ENCODE measurements around the gene DUOXA2.

Gene DUOXA2

DNA sequence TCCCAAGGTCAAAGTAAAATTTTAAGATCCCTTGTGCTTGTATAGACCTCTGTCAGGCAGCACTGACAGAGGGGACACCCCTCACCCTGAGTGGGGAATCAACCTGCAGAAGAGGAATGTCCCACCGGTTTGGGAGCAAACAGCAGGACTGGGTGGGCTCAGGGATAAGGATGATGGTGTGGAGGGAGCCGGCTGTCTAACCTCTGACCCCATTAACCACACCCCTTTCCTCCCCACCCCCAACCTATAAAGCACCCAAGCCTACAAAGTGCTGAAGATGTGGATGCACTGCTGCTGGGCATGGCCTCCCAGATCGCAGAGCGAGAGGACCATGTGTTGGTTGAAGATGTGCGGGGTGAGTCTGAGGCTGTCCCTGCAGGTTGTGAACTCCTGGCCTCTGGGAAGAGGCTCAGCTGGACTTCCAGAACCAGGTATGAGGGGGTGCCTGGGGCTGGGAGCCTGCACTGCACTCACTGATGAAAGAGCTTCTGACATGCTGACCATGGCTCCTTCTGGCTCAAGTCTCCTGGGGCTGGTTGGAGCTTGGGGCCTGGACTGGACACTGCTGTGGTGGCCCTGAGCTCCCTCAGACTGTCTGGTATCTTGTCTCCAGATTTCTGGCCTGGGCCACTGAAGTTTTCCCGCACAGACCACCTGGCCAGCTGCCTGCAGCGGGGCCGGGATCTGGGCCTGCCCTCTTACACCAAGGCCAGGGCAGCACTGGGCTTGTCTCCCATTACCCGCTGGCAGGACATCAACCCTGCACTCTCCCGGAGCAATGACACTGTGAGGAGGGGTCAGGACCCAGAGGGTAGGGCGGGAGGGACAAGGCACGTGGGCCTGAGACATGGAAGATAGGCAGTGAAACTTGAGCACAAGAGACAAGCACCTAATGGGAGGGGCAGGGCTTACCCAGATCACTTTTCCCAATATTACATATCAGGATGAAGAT lies 25.0 kb downstream of the DUOXA2 start:
- DNase-seq, result no peak

DNA sequence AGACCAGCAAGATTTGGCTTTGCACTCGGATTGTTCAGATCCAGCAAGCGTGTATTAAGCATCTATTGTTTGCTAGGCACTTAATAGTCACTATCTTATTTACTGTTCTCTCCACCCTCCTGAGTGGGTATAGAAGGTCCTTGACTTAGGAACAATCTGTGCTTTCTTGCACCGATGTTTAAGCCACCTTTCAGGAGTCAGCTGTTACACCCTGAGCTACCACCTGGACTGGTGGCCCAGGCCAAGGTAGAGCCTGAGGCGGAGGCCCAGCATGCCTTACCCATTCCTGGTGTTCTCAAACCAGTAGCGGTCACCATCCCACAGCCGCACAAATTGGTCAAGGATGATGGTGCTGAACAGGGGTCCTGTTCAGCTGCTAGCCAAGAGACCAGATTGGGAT lies 25.6 kb downstream of the DUOXA2 start:
- DNase-seq, result no peak

DNA sequence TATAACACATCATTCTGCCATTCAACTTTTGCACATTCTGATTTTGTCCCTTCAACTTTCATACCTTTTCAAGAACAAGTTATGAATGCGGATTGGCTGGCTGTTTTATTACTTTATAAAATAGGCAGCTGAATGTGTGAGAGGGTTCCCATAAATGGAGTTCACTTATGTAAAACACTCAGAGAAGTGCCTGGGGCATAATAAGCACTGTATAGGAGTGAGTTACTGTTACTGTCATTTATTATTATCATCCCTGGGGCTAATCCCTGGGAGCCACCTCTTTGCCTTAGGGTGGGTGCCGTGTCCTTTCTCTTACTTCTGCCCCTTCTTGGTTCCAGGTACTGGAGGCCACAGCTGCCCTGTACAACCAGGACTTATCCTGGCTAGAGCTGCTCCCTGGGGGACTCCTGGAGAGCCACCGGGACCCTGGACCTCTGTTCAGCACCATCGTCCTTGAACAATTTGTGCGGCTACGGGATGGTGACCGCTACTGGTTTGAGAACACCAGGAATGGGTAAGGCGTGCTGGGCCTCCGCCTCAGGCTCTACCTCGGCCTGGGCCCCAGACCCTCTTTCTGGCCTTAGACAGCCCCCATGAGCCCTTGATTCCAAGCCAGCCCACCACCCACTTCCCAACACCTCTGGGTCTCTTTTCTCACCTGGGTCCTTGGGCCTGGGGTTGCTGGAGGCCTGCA lies 26.6 kb downstream of the DUOXA2 start:
- DNase-seq, result no peak

DNA sequence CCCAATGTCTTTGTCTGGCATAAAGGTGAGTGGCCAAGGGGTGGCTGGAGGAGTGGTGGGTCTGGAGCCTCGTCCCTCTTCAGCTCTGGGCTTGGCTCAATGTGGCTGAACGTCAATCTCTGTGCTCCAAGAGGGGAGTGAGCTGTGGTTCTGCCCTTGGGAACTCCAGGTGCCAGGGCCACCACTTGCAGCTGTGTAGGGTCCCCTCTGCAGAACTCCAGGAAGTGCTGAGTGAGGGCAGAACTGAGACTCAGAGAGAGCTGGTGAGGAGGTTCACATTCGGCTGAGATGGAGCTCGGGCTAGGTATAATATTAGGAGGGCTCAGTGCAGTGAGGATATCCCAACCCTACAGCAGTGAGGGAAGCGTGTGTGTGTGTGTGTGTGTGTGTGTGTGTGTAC lies 27.3 kb downstream of the DUOXA2 start:
- no peak for DNase-seq

DNA sequence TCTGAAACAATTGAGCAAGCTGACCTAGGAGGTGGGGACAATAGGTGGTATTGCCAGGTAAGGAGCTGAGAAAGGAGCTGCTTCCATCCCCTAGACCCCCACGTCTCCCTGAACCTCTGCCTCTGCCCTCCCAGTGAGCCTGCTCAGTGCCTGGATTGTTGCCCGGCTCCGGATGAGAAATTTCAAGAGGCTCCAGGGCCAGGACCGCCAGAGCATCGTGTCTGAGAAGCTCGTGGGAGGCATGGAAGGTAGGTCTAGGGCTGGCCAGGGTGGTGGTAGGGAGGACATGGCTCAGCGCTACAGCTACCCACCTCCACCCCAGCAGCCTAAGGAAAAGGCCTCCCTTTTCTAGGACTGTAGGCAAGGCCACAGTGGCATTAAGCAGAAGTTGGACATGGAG lies 28.9 kb downstream of the DUOXA2 start:
- DNase-seq, result no peak

DNA sequence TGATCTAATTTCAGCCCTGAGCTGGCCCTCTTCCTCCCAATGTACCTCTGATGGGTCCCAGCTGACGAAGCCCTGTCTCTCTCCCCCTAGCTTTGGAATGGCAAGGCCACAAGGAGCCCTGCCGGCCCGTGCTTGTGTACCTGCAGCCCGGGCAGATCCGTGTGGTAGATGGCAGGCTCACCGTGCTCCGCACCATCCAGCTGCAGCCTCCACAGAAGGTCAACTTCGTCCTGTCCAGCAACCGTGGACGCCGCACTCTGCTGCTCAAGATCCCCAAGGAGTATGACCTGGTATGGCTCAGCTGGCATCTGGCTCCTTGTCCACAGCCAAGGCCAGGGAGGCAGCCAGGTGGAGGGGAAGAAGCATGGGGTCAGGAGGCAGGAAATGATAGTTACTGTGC lies 29.8 kb downstream of the DUOXA2 start:
- no peak for DNase-seq

DNA sequence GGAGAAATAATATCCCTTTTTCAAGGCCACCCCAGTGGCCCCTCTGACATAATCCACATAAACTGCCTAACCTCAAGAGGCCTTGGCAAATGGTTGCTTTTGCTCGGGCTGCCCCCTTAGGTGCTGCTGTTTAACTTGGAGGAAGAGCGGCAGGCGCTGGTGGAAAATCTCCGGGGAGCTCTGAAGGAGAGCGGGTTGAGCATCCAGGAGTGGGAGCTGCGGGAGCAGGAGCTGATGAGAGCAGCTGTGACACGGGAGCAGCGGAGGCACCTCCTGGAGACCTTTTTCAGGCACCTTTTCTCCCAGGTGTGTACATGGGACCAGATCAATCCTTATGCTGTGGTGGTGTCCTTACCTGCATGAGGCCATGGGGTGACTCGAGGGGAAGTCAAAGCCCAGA lies 30.6 kb downstream of the DUOXA2 start:
- no peak for DNase-seq

DNA sequence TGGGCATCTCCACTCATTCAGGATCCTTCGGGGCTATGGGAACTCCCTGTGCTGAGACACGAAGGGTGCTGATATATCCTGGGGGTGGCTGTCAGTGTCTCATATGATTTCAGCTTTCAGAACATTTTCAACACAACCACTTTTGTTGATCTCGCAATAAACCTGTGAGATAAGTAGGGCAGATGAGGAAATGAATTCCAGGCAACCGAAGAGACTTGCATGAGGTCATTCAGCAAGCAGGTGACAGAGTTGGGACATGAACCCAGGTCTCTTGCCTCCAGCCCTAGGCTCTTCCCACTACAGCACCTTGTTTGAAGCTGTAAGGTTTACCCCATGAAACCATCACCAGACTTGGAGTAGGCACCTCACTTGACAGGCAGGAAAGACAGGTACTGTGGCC lies 32.3 kb downstream of the DUOXA2 start:
- DNase-seq, result no peak

DNA sequence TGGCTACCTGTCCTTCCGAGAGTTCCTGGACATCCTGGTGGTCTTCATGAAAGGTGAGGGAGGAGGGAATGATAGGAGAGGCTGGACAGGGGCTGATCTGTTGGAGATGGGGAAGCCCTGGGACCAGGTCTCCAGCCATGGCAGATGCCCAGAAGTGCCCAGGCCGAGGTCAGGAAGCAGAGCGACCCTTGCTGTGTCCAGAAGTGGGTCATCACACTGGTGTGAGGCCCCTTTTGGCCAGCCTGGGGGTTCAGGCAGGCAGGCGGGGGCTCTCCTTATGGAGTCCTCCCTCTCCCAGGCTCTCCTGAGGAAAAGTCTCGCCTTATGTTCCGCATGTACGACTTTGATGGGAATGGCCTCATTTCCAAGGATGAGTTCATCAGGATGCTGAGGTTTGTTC lies 33.5 kb downstream of the DUOXA2 start:
- no peak for DNase-seq

DNA sequence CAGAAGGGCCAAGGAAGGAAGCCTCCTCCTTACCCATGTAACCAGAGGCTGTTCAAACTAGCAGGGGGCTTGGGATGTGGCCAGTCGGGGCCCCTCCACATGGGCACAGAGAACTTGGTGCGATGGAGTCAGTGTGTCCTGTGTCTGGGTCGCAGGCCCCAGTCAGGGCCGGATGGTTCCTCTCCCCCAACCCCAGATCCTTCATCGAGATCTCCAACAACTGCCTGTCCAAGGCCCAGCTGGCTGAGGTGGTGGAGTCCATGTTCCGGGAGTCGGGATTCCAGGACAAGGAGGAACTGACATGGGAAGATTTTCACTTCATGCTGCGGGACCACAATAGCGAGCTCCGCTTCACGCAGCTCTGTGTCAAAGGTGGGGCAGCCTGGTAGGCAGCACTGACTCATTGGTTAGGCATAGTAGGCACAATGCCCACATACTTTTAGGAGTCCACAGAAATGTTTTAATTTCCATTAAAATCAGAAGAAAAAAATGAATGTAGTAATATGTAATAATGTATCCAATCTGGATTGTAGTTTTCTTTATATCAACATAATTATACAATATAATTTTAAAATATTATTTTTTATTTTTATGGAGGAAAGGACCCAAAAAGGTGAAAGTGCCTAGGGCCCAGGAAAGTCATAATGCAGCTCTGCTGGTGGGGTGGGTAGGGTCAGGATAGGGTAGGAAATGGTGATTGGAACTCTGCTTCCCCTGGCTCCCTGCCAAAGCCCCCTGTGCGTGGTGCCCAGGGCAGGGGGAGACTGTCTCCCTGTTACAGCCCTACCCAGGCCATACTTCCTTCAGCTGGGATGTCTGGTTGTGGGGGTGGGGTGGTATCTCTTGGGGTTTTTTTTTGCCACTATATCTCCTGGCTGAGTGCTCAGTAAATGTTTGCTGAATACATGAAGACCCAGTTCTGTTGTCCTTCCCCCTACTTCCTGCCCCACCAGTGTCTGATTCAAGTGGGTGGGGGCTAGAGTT lies 34.2 kb downstream of the DUOXA2 start:
- no peak for DNase-seq

DNA sequence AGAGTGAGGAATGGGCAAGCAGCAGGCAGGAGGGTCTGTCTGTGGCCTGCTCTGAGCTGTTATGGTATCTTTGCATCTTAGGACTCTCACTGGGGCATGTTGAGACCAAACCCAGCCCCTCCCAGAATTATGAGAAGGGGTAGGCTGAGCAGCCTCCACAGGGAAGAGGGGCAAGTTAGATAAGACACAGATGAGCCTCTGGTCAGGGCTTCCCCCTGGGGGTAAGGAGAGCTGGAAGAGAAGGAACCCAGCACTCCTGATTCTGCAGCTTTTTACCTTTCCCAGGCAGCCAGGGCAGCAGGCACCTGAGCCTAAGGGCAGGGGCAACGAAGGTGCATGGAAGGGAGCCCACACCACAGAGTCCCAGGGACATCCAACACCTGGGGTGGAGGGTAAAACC lies 34.9 kb downstream of the DUOXA2 start:
- DNase-seq, result no peak

DNA sequence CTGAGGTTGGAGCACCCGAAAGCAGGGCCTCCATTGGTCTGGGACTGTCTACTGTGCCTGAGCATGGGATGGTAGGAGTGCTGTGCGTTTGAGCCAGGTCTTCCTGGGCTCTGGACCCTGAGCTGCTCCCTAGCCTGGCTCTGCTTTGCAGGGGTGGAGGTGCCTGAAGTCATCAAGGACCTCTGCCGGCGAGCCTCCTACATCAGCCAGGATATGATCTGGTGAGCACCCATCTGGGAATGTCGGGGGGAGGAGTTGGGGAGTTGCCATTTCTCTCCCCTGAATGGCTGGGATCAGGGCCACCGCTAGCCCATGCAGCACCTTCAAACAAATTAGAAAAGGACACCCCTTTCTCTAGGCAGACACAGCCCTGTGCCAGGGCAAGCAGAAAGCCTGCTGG lies 36.4 kb downstream of the DUOXA2 start:
- DNase-seq, result no peak

DNA sequence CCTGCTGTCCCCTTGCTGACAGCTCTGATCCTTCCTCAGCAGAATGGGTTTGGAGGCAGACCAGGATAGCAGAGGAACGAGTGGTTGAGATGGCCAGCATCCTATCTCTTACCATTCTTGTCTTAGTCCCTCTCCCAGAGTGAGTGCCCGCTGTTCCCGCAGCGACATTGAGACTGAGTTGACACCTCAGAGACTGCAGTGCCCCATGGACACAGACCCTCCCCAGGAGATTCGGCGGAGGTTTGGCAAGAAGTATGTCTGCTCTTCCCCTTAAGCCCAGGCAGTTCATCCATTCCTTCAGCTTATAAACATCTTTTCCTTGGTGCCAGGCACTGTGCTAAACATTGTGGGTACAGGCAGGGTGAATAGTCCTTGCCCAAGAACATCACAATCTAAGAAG lies 36.9 kb downstream of the DUOXA2 start:
- DNase-seq, result no peak

DNA sequence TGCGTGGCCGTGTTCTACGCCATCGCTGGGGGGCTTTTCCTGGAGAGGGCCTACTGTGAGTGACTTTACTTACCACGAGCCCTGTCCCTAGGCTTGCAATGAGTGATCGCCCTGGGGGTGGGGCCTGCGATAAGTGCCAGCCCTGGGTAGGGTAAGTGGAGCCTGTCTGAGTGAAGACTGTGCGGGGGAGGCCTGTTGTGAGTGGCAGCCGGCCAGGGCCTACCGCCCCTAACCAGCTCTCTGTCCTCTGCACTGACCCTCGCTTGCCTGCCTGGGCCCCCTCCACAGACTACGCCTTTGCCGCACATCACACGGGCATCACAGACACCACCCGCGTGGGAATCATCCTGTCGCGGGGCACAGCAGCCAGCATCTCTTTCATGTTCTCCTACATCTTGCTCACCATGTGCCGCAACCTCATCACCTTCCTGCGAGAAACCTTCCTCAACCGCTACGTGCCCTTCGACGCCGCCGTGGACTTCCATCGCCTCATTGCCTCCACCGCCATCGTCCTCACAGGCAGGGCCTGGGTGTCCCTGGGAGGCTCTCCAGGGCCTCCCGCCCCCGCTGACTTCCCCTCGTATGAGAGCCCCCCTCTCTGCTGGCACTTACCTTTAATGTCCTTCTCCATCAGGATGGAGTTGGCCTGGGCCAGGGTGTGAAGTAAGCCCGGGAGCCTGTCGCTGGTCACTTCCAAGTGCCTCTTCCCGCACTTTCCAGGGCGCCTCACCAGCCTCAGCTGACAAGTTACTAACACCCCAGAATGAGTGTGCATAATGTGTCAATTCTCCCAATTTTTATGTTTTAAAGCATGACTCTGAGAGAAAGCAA lies 38.1 kb downstream of the DUOXA2 start:
- DNase-seq, result no peak

DNA sequence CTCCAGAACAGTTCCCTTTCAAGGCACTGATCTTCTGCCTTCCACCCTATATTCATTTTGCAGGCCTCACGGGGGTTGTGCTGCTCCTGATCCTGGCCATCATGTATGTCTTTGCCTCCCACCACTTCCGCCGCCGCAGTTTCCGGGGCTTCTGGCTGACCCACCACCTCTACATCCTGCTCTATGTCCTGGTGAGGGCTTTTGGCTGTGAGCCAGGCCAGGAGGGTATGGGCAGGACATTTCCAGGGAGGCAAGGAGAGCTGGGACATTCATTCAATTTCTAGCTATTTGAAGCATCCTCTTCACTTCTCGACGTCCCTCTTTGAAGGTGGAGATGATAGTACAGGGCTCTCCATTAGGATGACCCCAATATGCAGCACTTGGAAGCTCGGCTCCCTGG lies 41.6 kb downstream of the DUOXA2 start:
- no peak for DNase-seq

DNA sequence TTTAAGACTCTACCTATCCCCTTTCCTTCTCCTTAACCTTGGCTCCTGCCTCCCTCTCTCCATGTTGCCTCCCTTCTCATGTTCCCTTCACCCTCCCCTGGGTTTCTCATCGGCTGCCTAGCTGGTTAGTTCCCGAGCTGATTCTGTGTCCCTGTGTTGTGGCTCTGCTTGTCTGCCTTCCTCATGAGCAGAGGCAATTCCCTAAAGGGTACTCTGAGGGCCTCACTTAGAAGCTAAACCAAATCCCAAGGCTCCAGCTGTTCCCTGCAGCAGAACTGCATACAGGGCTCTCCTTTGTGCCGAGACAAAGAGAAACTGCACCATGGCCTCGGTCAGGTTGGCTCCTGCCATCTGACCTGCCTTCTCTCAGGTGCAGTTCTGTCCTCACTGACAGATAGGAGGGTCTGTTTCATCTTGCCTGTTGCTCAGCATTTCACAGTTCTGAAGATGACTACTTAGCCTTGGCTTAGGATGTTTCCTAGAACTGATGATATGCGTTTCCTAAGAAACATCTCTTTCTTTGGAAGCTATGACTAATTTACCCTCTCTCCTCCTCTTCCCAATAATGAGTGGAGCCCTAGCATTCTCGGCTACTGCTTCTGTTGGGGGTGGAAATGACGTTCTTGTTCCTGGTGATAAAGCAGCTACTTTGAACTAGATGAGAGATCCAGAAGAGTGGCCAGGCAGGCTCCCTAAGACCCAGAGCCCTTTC lies 42.8 kb downstream of the DUOXA2 start:
- DNase-seq, result no peak

DNA sequence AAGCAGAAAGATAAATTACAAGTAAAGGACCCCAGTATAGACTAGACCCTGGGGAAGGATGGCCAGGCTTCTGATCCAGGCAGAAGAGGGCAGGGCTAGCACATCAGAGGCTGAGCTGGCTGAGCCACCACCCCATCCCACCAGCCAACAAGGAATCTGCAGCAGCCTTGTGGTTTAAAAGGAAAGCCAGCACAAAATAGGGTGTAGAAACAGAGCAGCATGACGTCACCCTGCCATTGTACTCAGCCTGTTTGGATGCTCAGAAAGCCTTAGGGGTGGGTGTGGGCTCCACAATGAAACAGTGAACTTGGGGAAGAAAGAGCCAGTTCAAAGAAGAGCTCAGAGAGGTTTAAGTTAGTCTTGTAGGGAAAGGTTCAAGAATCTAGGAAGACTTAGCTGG lies 43.8 kb downstream of the DUOXA2 start:
- no peak for DNase-seq

DNA sequence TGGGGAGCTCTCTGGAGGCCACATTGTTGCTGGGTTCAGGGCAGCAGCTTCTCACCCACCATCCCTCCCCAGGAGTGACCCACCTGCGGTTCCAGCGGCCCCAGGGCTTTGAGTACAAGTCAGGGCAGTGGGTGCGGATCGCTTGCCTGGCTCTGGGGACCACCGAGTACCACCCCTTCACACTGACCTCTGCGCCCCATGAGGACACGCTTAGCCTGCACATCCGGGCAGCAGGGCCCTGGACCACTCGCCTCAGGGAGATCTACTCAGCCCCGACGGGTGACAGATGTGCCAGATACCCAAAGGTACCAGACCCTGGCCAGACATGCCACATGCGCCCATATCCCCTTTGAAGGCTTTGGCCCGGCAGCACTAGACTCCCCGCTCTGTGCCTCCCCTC lies 47.5 kb downstream of the DUOXA2 start:
- DNase-seq, result no peak

DNA sequence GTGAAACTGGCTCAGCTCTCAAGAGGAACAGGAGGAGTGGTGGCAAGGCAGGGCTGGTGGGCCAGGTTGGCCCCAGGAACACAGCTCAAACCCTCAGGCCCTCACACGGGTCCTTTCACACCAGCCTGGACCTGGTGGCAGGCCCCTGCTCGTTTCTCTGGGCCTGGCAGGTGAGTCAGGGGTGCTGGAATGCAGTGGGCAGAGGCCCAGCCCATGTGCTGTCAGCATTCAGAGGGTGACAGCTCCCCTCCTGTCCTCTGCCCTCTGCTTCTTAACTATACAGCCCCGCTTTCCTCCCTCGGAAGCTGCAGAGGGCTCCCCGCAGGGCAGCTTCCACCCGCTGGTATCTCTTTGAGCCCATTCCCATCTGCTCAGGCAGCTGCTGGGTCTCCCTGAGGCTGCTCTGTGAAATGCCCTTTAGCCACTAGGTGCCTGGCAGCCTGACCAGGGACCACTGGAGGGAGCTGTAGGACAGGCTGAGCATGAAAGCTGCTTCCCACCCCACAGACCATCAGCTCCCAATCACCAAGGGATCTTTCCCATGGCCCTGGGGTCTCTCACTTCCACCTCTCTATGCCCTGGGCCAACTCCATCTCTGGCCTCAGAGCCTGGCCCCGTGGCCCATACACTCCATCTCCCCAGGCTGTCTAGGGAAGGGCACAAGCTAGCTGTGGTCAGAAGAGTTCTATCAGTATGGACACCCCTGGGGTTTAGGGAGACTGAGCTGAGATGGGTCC lies 48.8 kb downstream of the DUOXA2 start:
- peak; percentile 62 for DNase-seq

DNA sequence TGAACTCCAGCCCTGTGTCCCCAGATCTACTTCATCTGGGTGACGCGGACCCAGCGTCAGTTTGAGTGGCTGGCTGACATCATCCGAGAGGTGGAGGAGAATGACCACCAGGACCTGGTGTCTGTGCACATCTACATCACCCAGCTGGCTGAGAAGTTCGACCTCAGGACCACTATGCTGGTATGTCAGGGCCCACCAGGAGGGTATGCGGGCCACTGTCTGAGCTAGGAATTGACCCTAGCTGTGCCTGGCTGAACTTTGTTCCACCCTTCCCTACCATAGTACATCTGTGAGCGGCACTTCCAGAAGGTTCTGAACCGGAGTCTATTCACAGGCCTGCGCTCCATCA lies 49.4 kb downstream of the DUOXA2 start:
- DNase-seq, result no peak

DNA sequence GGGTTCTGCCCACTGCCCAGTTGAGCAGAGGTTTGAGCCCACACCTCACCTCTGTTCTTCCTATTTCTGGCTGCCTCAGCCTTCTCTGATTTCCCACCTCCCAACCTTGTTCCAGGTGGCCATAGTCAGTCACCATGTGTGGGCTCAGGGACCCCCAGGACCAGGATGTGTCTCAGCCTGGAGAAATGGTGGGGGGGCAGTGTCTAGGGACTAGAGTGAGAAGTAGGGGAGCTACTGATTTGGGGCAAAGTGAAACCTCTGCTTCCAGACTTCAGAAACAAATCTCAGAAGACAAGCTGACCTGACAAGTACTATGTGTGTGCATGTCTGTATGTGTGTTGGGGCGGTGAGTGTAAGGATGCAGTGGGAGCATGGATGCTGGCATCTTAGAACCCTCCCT lies 50.8 kb downstream of the DUOXA2 start:
- DNase-seq, result no peak

All from NK-92 treated with Interleukin-12 subunit alpha and Interleukin-12 subunit beta, amount 100 ng/mL, for 24 hours (cell line).